ENCODE data around the gene IQCN. TPM values are rescaled to one million over a fixed set of nuclear protein-coding genes. Genes with fewer than 3 reads are reported as not detected.

IQCN gene
- 10 to 100 TPM in 1 of 4 donors, 1 to 10 TPM in 3; 5.7 to 17.0 (median 8.9) TPM for total RNA-seq

- 79 to 85% methylated on average over 7 of the region's 9 CpGs for WGBS, 2 donors
- H3K27me3 ChIP-seq: no peaks in the 10 kb centered on the region
- intact Hi-C loops (cut with DNase I): no loop called here
- TF ChIP-seq POLR2A (IDR thresholded peaks at IDR 0.05) (no peak), CTCF (IDR thresholded peaks at IDR 0.05) (no peak)
- DNase-seq: no peak
- peak within 1 kb of the TSS; percentile 62 to 72 (median 68) for H3K27ac ChIP-seq
- H3K36me3 ChIP-seq: peaks cover 6 to 11% of the 10 kb centered on the region in 2 donors
- peaks cover 32 to 45% of the 10 kb centered on the region in 2 donors for H3K4me1 ChIP-seq
- no peaks in the 10 kb centered on the region for H3K9me3 ChIP-seq
- H3K4me3 ChIP-seq (replicated peaks in 1 of 3): no peak within 1 kb of the TSS
Observed at GRCh38 chr19:18274219-18274780, at the start of gene IQCN. TSS of gene IQCN (minus strand) at chr19:18274452. CDS start at chr19:18269478, 4,974 bp downstream.

GRCh38 chr19:18322759-18323460 is 48.7 kb upstream of the IQCN start, which contains the start of gene LSM4:
TSS of gene LSM4 (minus strand) at chr19:18323076. CDS start at chr19:18323020, 56 bp downstream.
- DNase-seq: peak; percentile 99 to 100
- intact Hi-C loops (cut with DNase I): no loop called here
- H3K4me1 ChIP-seq: peaks cover 21 to 48% of the 10 kb centered on the region in 2 donors
- no peaks in the 10 kb centered on the region for H3K36me3 ChIP-seq
- H3K27ac ChIP-seq: peak within 1 kb of the TSS; percentile 87 to 92 (median 92)
- no peaks in the 10 kb centered on the region for H3K27me3 ChIP-seq
- peak within 1 kb of the TSS; percentile 27 to 77 (median 62) for H3K4me3 ChIP-seq (replicated peaks in 1 of 3)
- WGBS, 2 donors: 0 to 1% methylated on average over 31 to 42 of the region's 75 CpGs
- no peaks in the 10 kb centered on the region for H3K9me3 ChIP-seq
- TF ChIP-seq POLR2A (IDR thresholded peaks at IDR 0.05): peak; percentile 31 to 90
- TF ChIP-seq CTCF (IDR thresholded peaks at IDR 0.05): peak in 3 of 6 experiments; percentile 12 to 39 (median 34)

- WGBS, 2 donors: 2 to 3% methylated on average over 5 to 7 of the region's 7 CpGs
- Histone ChIP-seq H3K4me1 (peaks cover 21 to 48% of the 10 kb centered on the region in 2 donors), H3K9me3 (no peaks in the 10 kb centered on the region), H3K36me3 (no peaks in the 10 kb centered on the region), H3K27ac (peak overlapping the region; percentile 37 to 92 (median 67)), H3K27me3 (no peaks in the 10 kb centered on the region), H3K4me3 (replicated peaks in 1 of 3) (peak overlapping the region; percentile 27 to 77 (median 62))
- intact Hi-C loops (cut with DNase I): no loop called here
- DNase-seq: peak; percentile 36 to 47
- TF ChIP-seq CTCF (IDR thresholded peaks at IDR 0.05) (no peak), POLR2A (IDR thresholded peaks at IDR 0.05) (no peak)
Observed at GRCh38 chr19:18322318-18322758, 48.1 kb upstream of the IQCN start.

GRCh38 chr19:18321734-18322102 is 47.5 kb upstream of the IQCN start:
- Histone ChIP-seq H3K4me3 (replicated peaks in 1 of 3) (no peak overlapping the region), H3K4me1 (peaks cover 21 to 48% of the 10 kb centered on the region in 2 donors), H3K36me3 (no peaks in the 10 kb centered on the region), H3K9me3 (no peaks in the 10 kb centered on the region), H3K27me3 (no peaks in the 10 kb centered on the region), H3K27ac (peak overlapping the region in 2 of 3 donors; percentile 15 to 37)
- WGBS, 2 donors: 27 to 30% methylated on average over 9 of the region's 9 CpGs
- TF ChIP-seq CTCF (IDR thresholded peaks at IDR 0.05) (no peak), POLR2A (IDR thresholded peaks at IDR 0.05) (no peak)
- intact Hi-C loops (cut with DNase I): no loop called here
- no peak for DNase-seq

All from thyroid gland (tissue), 4 donors.